Astrocyte (in vitro differentiated cells and primary cell): ENCODE data around the gene CLHC1.

Experiments
- EZH2 ChIP-seq: IDR thresholded peaks from 2 replicates; pipeline ENCODE4 v1.6.1; 2012; ENCODE audit warnings: mild to moderate bottlenecking, low read length, inconsistent platforms; ENCODE audit not compliant: insufficient read depth
- TF ChIP-seq, protein P1 (sequence below): IDR thresholded peaks from 2 replicates; pipeline ENCODE4 v1.5.1; 2011; ENCODE audit warnings: low read depth, mild to moderate bottlenecking, inconsistent platforms, low read length, moderate library complexity; ENCODE audit not compliant: insufficient read depth

- TF ChIP-seq, protein P1, sequence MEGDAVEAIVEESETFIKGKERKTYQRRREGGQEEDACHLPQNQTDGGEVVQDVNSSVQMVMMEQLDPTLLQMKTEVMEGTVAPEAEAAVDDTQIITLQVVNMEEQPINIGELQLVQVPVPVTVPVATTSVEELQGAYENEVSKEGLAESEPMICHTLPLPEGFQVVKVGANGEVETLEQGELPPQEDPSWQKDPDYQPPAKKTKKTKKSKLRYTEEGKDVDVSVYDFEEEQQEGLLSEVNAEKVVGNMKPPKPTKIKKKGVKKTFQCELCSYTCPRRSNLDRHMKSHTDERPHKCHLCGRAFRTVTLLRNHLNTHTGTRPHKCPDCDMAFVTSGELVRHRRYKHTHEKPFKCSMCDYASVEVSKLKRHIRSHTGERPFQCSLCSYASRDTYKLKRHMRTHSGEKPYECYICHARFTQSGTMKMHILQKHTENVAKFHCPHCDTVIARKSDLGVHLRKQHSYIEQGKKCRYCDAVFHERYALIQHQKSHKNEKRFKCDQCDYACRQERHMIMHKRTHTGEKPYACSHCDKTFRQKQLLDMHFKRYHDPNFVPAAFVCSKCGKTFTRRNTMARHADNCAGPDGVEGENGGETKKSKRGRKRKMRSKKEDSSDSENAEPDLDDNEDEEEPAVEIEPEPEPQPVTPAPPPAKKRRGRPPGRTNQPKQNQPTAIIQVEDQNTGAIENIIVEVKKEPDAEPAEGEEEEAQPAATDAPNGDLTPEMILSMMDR = no peak
- TF ChIP-seq EZH2 = no peak
Observed at GRCh38 chr2:55158111-55158814, 73.8 kb downstream of the CLHC1 start.
